Fibroblast of skin of back (primary cell): ENCODE measurements around the gene SKA3. TPM values are rescaled to one million over a fixed set of nuclear protein-coding genes. Genes with fewer than 3 reads are reported as not detected.
A peak's percentile ranks its signal among the peaks of the same experiment; 100 is the strongest.
"Not testable (repeated sequence)": the region's sequence is repeated elsewhere in the genome, so short reads cannot be mapped to it uniquely, and the experiment has no call there.

ENCODE experiments used
- DNase-seq: peaks from one replicate; pipeline ENCODE4 v3.0.0-alpha.2; 2013
- polyA plus RNA-seq, 2 experiments: library from polyadenylated mRNA; unstranded; fragments of 120-200 nt; gene quantifications; one replicate each; pipeline ENCODE4 v1.2.1, GENCODE V29; 2013; ENCODE audit not compliant: insufficient read length in 2 of 2

Gene SKA3
- polyA plus RNA-seq (2013, experiment 1 of 2; ENCODE audit: insufficient read length), result 29.5 TPM
- polyA plus RNA-seq (2013, experiment 2 of 2; ENCODE audit: insufficient read length), result 3.9 TPM

DNA sequence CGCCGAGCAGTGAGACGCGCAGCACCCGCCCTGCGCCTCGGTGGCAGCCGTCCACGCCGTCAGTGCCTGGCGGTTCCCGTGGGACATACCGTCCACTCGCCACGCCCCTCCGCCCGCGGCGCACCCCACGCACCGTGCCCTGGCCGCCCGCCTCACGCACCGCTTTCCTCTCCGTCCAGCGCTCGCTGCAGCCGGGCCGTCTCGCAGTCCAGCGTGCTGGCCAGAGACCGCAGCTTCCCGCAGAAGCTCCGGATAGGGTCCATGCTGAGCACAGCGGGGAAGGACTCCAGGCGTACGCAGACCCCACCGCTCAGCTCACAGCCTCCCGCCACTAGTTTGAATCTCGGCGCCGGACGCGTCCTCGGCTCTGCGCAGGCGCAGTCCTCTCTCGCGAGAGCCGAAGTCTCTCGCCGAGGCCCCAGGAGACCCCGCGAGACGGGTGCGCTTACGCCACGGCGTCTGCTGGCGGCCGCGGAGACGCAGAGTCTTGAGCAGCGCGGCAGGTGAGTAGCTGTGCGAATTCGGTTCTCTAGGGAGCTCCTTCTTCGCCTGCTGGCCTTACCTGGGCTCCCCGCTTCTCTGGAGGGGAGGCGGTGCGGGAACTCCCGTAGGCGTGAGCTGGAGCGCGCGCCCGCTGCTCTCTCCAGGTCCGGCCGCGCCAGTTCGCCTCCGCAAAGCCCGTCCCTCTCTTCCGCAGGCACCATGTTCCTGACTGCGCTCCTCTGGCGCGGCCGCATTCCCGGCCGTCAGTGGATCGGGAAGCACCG, at the start of gene SKA3, which contains the start of gene MRPL57:
Gene SKA3, minus strand, starts transcription at position 338 of the 767 bp plus-strand sequence. Its CDS starts 75 bp downstream, at position 263.
Gene MRPL57, plus strand, starts transcription at position 444 of the 767 bp plus-strand sequence. Its CDS starts 259 bp downstream, at position 703.
- DNase-seq, result peak; percentile 91

DNA sequence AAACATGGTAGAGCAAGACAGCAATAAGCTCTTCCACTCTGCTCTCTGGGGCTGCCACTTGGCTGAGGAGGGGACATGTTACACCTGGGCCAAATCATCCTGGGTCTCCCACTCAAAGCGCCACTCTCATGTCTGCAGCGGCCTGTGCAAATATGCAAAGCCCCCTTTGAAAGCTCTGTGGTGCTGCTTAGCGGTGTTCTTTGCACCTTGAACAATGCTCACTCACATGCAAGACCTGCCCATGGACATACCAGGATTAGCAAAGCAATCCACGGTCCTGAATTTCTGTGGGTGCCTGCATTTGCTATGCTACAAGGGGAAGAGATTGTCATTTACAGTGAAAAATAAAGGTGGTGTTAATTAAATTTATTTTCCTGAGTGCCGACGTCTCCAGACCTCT, 48.7 kb upstream of the SKA3 start:
- DNase-seq, result no peak

DNA sequence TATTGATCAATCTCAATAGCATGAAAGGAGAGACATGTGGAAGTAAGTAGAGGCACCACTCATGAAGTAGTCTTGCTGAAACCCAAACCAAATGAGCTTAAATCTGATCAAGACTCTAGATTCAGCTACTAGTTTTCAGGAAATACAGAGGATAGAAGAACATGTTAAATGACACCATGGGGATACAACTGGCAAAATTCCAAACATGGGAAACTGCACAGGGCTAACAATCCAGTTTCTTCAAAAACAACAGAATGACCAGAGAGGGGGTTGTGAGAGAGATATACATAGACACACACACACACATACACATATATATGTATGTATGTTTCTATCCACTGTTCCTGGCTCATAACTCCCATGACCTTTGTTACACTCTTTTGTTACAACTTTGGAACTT, 44.9 kb upstream of the SKA3 start:
- no peak for DNase-seq

DNA sequence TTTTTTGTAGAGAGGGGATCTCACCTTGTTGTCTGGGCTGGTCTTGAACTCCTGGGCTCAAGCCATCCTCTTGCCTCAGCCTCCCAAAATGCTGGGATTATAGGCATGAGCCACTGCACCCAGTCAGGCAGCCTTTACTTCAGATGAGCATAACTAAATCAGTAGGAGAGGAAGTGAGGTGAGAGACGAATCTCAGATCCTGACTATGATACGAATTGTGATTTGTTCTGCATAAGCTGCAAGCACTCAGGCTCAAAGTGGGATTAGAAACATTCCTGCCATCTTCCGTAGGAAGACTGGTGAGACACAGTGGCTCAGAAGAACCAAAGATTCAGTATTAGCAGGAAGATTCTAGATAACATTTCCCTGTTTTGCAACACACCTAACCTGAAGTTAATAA, 43.4 kb upstream of the SKA3 start:
- not testable (repeated sequence) for DNase-seq

DNA sequence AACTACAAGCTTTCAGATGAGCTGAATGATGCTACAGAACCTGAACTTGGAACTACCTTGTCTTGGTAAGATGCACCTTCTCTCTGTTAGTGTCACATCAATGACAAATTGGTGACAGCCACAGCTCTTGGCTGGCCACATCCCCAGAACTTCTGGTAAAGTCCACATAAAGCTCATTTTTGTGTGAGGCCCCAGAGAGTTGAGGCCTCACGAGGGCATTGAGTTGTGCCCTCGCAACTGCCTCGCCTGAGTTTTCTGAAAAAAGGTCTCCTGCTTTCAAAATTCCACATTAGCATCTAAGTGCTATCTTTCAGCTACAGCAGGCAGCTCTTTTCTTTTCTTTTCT, 42.7 kb upstream of the SKA3 start:
- DNase-seq, result no peak

DNA sequence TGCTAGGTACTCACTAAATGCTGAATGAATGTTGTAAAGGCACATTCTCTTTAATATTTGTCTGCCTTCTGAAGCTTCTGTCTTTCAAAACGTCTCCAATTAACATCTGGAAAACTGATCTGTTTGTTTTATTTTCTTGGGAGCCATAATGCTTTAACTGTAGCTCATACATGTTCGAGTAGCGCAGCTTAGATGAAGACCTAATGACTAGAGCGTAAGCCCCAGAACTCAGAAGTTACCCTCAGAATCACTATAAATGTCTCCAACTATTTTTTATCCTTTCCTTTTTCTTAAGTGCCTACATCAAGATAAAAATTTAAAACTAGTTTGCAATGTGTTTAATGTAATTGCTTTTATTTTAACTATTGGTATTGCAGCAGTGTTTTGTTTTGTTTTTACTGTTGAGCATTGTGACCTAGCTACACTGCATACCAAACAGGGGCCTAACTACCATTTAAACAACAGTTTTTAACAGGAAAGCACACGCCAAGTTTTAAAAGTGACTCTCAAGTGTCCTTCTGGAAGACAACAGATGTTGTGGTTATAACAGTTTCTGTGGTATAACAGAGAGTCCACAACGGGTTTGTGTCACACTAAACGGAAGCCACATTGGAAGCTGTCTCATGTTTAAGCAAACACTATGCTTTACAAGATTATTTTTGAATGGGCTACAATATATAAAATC, 42.1 kb upstream of the SKA3 start:
- DNase-seq, result no peak

DNA sequence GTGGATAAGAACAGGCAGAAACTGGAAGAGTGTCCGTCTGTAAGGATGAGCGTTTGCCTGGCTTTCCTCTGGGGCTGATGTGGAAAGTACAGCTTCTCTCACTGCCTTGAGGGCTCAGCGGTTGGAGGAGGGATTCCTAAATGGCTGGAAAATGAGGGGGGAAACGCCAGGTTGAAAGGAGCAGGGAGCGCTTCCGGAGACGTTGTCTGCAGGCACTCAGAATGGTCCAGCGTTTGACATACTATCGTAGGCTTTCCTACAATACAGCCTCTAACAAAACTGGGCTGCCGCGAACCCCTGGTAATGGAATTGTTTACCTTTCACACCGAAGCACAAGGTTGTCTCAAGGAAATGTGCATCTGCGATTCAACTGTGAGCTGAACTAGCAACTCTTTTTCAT, 40.0 kb upstream of the SKA3 start:
- DNase-seq, result no peak

DNA sequence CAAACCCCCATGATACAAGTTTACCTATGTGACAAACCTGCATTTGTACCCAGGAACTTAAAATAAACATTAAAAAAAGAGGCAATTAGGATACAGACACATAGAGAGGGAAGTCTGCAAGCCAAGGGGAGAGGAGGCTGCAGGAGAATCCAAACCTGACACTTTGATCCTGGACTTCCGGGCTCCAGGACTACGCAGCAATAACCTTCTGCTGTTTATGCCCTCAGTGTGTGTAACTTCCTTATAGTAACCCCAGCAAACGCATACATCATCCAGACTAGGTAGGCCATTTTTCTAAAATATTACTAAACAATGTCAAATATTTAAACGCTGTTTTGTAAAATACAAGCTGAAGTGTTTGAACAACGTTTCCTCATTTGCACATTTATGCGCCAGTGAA, 39.1 kb upstream of the SKA3 start:
- not testable (repeated sequence) for DNase-seq

DNA sequence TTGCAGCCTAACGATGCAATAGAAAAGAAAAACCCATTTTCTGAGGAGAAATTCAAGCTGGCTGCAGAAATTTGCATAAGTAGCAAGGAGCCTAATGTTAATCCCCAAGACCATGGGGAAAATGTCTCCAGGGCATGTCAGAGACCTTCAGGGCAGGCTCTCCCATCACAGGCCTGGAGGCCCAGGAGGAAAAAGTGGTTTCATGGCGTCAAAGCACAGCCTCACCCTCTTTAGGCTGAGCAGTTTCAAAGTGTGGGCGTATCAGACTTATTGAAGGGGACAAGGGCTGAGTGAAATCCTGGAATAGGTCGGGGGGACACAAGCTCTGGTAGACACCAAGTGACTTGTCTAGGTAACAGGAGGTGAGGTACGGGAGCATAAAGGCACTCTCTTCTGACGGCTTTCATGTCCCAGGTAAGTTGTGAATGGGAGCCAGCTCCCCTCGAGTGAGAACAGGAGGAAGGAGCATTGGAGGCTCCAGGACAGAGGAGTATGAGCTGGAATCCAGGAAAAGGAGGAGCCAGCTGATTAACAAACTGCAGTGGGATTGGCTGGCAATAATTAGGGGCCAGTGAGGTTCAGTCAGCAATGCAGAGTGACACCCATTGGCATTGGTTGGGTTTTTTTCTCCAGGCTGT, 35.9 kb upstream of the SKA3 start:
- no peak for DNase-seq

DNA sequence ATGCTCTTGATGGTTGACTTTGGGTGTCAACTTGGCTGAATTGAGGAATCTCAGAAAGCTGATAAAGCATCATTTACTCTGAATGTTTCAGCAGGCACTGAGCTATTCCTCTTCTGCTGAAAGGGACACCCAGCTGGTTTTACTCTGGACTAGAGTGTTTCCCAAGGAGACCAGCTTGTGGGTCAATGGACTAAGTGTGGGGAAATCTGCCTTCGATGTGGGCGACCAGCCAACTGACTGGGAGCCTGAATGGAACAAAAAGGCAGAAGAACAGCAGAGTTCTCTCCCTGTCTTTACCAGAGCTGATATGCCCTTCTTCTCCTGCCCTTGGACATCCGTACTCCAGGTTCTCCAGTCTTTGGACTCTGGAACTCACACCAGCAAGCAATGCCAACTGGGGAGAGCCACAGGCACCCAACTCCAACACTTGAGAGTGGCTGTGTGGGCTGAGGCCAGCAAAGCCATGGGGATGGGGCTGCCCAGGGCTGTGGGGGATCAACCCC, 32.4 kb upstream of the SKA3 start:
- DNase-seq, result no peak

DNA sequence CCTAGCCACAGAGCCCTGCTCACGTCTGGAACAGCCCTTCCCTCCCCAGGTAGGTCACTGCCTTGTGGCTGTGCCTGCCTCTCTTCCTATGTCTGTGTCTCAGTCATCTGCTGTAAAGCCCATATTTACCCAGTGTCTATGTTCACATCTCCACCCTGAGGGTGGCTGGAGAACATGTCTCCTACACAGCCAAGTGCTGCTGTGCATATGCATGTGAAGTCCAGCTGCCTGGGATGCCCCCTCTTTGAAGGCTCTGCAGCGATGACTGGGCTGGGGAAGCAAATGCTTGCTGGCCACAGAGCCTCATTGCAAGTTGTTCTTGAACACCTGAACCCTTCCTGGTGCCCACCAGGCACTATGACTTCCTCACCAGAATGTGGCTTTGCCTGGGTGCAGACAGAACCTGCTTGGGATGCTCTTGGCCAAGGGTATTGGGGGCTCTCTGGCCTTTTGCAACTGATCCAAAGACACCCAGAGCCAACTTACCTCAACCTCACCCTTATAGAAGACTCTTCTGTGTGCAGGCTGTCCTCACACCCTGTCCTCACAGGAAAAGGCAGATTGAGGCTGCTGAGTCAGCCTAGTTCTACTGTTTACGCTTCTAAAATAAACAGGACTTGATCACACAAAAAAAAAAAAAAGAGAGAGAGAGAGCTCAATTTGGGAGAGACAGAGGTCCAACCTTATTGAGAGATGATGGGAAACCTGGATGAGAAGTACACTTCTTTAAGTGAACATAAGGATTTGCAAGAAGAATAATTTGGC, 26.6 kb upstream of the SKA3 start:
- DNase-seq, result no peak

DNA sequence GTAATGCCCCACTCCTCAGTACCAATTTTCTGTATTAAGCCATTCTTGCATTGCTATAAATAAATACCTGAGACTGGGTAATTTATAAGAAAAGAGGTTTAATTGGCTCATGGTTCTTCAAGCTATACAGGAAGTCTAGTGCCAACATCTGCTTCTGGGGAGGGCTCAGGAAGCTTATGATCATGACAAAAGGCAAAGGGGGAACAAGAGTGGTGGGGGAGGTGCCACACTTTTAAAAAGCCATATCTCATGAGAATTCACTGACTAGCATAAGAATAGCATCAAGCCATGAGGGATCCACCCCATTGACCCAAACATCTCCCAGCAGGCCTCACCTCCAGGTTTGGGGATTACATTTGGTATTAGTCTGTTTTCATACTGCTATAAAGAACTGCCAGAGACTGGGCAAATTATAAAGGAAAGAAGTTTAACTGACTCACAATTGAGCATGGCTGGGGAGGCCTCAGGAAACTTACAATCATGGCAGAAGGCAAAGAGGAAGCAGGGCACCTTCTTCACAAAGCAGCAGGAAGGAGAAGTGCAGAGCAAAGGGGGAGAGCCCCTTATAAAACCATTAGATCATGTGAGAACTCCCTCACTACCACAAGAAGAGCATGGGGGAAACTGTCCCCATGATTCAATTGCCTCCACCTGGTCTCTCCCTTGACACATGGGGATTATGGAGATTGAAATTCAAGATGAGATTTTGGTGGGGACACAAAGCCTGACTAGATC, 25.3 kb upstream of the SKA3 start:
- DNase-seq, result not testable (repeated sequence)

DNA sequence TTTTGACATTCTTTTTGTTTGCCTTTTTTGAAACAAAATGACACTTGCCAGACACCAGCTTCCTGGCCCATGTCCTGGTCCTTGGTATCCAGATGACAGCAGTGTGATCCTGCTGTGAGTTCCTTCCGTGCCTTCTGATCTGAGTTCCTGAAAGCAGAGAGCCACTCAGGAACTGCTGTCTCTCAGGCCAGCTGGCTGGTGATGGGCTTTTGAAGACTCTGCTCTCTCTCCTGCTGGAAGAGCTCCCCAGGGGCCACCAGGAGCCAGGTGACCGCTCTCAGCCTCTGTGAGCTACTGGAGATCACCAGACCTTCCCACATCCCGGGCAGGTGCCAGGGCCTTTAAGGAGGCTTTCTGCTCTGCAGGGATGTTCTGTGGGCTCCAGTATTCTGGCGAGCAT, 22.0 kb upstream of the SKA3 start:
- not testable (repeated sequence) for DNase-seq

DNA sequence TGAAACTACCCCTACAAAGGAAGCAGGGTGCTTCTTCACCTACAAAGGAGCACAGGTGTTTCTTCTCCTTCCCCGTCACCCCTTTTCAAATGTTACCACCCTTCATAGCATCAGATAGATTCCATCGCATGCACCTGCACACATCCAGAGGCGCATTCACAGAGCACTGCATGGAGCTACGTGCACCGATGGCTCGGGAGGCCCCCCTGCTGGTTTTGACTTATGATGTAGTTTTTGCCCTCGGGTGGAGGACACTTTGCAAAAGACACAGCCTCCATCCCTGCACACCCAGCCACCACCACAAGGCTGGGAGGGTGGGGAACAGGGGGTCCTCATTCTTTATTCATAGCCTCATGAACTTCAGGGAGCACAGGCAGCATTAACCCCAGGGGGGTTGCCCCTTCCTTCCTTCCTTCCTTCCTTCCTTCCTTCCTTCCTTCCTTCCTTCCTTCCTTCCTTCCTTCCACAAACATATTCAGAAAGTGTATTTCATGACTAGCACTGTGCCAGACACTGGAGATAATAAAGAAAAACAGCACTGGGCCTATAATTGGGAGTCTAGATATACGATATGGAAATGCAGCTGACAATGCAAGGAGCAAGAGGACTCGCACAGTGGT, 21.4 kb upstream of the SKA3 start:
- not testable (repeated sequence) for DNase-seq

DNA sequence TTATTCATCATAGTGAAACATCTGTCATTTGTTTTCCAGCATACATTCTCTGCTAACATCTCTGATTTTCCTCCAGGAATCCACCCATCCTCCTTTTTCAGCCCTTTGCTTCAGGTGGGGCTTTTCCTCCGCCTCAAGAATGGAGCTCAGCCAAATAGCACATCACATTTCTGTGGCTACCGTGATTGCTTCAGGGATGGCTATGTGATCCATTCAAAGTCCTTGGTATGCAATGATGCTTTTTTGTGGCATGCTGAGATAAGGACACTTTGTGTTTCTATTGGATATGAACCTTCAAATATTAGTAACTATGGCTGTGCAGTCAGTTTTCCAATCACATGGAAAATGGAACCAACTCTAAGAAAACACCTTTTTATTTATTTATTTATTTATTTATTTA, 18.4 kb upstream of the SKA3 start:
- DNase-seq, result peak; percentile 10

DNA sequence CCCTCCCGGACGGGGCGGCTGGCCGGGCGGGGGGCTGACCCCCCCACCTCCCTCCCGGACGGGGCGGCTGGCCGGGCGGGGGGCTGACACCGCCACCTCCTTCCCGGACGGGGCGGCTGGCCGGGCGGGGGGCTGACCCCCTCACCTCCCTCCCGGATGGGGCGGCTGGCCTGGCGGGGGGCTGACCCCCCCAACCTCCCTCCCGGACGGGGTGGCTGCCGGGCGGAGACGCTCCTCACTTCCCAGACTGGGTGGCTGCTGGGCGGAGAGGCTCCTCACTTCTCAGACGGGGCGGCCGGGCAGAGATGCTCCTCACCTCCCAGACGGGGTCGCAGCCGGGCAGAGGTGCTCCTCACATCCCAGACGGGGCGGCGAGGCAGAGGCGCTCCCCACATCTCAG, 10.1 kb upstream of the SKA3 start:
- DNase-seq, result not testable (repeated sequence)

DNA sequence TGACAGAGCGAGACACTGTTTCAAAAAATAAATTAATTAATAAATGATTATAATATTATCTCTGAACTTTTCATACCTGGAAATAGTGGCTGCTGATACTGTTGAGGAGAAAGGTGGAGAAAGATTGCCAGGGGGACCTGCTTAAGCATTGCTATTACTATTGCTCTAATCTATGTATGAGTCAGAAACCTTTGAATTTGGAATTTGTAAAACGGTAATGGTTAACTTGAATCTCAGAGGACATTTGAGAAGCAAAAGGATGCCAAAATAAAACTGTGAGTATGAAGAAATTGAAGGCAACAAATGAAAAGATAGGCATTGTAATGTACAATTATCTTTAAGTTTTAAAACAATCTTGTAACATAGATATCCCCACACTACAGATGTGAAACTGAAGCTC, 5.3 kb upstream of the SKA3 start:
- DNase-seq, result no peak

DNA sequence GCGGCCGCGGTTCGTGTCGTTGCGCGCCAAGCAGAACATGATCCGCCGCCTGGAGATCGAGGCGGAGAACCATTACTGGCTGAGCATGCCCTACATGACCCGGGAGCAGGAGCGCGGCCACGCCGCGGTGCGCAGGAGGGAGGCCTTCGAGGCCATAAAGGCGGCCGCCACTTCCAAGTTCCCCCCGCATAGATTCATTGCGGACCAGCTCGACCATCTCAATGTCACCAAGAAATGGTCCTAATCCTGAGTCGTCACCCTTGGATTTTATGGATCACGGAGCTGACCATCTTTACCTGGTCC, 581 bp upstream of the SKA3 start:
- DNase-seq, result no peak

DNA sequence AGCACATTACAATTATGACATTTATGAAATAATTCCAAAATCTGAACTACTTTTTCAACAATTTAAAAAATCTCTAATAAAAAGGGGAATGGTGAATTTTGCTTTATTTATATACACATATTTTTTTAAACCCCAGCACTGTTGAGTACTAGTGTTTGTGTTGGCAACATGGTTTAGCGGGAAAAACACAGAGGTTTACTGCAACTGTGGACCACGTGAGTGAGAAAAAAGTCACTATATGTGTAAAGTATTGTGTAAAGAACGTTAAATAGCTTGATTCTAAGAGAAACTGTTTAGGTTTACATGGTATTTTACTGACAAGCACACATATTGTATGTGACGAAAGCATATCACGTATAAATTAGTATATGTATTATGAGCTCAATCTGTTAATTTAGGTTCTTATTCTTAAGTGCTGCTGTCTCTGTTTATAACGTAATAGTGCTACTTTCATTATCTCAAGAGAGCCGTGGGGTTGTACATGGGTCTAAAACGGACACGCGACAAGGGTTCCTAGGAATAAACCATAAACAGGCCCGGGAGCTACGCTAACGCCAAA, 617 bp downstream of the SKA3 start:
- DNase-seq, result peak; percentile 37

DNA sequence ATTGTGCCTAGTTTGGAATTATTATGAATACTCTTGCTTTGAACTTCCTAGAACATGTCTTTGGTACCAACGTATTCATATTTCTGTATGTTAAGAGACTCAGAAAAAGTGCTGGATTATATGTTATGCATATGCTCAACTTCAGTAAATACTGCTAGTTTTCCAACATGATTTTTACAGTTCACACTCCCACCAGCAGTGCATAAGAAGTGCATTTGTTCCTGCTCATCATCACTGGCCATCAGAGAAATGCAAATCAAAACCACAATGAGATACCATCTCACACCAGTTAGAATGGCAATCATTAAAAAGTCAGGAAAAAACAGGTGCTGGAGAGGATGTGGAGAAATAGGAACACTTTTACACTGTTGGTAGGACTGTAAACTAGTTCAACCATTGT, 2.6 kb downstream of the SKA3 start:
- DNase-seq, result not testable (repeated sequence)

DNA sequence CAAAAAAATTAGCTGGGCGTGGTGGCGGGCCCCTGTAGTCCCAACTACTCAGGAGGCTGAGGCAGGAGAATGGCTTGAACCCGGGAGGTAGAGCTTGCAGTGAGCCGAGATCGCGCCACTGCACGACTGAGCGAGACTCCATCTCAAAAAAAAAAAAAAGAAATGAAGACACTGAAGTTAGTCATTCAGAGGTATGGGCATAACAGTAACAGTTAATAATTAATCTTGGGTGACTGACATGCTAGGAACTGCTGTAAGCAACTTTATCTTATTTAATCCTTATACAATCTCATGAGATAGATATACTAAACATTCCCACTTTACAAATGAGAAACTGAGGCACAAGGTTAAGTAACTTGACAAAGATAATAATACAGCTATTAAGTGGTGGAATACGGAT, 4.9 kb downstream of the SKA3 start:
- DNase-seq, result no peak
